ENCODE measurements around the gene RETREG1. TPM values are rescaled to one million over a fixed set of nuclear protein-coding genes. Genes with fewer than 3 reads are reported as not detected.

The RETREG1 gene
- total RNA-seq, 1 donor from 2014 or later = 0.91 TPM

DNA sequence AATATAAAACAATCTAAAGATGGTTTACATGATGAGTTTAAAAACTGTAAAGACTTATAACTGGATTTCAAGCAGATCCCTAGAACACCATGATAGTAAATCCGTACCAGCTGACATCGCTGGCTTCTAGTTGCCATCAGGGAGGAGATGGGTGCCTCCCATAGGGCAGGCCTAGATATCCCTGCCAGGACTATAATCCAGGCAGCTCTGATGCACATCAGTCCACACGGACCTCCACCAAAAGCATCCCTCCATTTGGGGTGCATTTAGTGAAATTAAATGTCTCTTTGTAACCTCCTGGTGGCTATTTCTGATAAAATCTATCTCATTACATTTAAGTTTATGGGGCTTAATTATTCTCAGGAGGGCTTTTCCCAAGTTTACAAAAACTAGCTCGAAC, 45.8 kb downstream of the RETREG1 start:
- TF ChIP-seq, protein P1, sequence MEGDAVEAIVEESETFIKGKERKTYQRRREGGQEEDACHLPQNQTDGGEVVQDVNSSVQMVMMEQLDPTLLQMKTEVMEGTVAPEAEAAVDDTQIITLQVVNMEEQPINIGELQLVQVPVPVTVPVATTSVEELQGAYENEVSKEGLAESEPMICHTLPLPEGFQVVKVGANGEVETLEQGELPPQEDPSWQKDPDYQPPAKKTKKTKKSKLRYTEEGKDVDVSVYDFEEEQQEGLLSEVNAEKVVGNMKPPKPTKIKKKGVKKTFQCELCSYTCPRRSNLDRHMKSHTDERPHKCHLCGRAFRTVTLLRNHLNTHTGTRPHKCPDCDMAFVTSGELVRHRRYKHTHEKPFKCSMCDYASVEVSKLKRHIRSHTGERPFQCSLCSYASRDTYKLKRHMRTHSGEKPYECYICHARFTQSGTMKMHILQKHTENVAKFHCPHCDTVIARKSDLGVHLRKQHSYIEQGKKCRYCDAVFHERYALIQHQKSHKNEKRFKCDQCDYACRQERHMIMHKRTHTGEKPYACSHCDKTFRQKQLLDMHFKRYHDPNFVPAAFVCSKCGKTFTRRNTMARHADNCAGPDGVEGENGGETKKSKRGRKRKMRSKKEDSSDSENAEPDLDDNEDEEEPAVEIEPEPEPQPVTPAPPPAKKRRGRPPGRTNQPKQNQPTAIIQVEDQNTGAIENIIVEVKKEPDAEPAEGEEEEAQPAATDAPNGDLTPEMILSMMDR (IDR thresholded peaks at IDR 0.05) = no peak
- no peaks in the 10 kb centered on the region for H3K36me3 Mint-ChIP-seq (ENCODE audit: unreplicated experiment)
- H3K4me3 Mint-ChIP-seq (ENCODE audit: unreplicated experiment) = no peak overlapping the region
- no peak for DNase-seq (ENCODE audit: extremely low spot score, unreplicated experiment)
- peaks cover 6% of the 10 kb centered on the region for H3K4me1 Mint-ChIP-seq (ENCODE audit: unreplicated experiment)
- H3K27ac Mint-ChIP-seq (ENCODE audit: unreplicated experiment) = no peak overlapping the region
- H3K9me3 Mint-ChIP-seq (ENCODE audit: unreplicated experiment) = peaks cover 4% of the 10 kb centered on the region
- peaks cover 17% of the 10 kb centered on the region for H3K27me3 Mint-ChIP-seq (ENCODE audit: unreplicated experiment)

DNA sequence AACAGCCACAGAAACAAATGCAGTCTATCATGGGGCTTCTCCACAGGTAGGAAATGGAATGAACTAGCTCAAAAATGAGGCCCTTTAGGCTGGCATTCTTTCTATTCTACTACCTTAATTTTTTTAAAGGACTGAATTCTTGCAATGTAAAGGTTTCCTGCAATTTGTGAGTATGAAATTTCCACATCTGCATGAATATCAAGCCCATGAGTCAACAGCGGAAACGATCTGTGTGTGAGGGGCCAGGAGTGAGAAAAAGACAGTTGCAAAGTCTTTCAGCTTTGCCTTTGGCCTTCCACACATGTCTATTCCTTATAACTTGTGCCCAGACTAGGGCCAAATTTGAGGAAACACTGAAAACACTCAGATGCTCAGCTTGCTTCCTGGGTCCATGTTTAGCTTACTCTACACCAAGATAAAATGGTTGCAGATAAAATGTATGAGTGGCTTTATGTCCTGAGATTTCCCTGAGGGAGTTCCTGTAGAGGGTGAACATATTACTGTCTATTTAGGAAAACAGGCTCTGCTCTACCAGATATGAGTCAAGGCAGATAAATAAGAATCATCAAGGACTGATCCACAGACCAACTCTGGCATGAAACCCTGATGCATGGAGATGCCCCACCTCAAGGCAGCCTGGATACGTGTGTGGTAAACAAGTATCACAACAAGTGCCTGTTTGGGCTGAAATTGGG, 46.5 kb downstream of the RETREG1 start:
- peaks cover 23% of the 10 kb centered on the region for H3K27me3 Mint-ChIP-seq (ENCODE audit: unreplicated experiment)
- TF ChIP-seq, protein P1 (IDR thresholded peaks at IDR 0.05) = no peak
- no peak overlapping the region for H3K27ac Mint-ChIP-seq (ENCODE audit: unreplicated experiment)
- H3K9me3 Mint-ChIP-seq (ENCODE audit: unreplicated experiment) = peaks cover 4% of the 10 kb centered on the region
- H3K36me3 Mint-ChIP-seq (ENCODE audit: unreplicated experiment) = no peaks in the 10 kb centered on the region
- no peak for DNase-seq (ENCODE audit: extremely low spot score, unreplicated experiment)
- H3K4me1 Mint-ChIP-seq (ENCODE audit: unreplicated experiment) = peaks cover 6% of the 10 kb centered on the region
- H3K4me3 Mint-ChIP-seq (ENCODE audit: unreplicated experiment) = no peak overlapping the region

DNA sequence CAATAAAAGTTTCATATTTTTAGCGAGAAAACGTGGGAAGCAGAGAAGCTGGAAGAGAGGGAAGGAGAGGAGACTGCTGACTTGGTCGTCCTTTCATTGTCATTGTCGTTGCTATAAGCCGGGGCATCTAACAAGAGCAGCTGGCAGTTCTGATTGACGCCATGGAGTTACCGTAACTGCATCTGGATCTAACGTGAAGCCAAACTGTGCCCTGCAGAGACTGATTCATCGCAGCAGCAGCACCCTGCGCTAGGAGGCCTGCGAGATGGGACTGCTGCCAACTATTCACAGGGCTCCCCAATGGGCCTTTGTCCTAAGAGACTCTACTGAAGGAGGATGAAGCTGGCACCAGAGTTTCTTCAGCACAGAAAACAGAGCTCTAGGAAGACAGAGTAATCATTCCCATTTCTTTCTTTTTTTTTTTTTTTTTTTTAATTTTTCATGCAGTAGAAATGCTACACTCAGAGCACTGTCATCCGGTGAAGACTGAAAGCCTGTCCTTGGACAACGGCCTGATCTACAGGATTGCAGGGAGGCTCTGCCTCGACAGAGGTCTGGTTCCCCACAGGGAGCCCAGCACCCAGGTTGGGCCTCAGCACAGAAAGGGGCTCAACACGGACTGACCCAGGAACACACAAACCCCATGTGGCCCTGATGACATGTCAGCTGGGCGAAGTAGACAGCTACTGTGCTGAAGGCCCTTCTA, 47.8 kb downstream of the RETREG1 start:
- peaks cover 36% of the 10 kb centered on the region for H3K27me3 Mint-ChIP-seq (ENCODE audit: unreplicated experiment)
- no peak for DNase-seq (ENCODE audit: extremely low spot score, unreplicated experiment)
- no peak overlapping the region for H3K4me3 Mint-ChIP-seq (ENCODE audit: unreplicated experiment)
- H3K36me3 Mint-ChIP-seq (ENCODE audit: unreplicated experiment) = no peaks in the 10 kb centered on the region
- no peaks in the 10 kb centered on the region for H3K4me1 Mint-ChIP-seq (ENCODE audit: unreplicated experiment)
- no peak overlapping the region for H3K27ac Mint-ChIP-seq (ENCODE audit: unreplicated experiment)
- H3K9me3 Mint-ChIP-seq (ENCODE audit: unreplicated experiment) = peaks cover 4% of the 10 kb centered on the region
- TF ChIP-seq, protein P1 (IDR thresholded peaks at IDR 0.05) = no peak

DNA sequence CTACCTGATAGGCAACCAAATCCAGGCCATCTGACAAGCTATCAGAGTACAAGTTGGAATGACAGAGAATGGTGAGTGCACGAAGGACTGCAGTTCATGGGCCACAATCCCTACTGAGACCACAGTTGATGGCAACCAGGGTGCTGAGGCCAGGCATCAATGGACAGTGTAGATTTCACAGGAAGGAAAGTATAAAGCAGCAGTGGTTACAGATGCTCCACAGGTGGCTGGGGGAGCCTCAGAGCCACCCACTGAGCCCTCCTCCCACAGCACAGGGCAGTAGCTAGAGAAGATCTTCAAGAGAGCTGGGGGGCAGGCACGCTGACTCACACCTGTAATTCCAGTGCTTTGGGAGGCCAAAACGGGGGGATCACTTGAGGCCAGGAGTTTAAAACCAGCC, 49.4 kb downstream of the RETREG1 start:
- Mint-ChIP-seq H3K27me3 (ENCODE audit: unreplicated experiment) (peaks cover 41% of the 10 kb centered on the region), H3K4me3 (ENCODE audit: unreplicated experiment) (no peak overlapping the region), H3K4me1 (ENCODE audit: unreplicated experiment) (no peaks in the 10 kb centered on the region), H3K27ac (ENCODE audit: unreplicated experiment) (no peak overlapping the region), H3K36me3 (ENCODE audit: unreplicated experiment) (no peaks in the 10 kb centered on the region), H3K9me3 (ENCODE audit: unreplicated experiment) (peaks cover 4% of the 10 kb centered on the region)
- TF ChIP-seq, protein P1 (IDR thresholded peaks at IDR 0.05) = no peak
- no peak for DNase-seq (ENCODE audit: extremely low spot score, unreplicated experiment)

DNA sequence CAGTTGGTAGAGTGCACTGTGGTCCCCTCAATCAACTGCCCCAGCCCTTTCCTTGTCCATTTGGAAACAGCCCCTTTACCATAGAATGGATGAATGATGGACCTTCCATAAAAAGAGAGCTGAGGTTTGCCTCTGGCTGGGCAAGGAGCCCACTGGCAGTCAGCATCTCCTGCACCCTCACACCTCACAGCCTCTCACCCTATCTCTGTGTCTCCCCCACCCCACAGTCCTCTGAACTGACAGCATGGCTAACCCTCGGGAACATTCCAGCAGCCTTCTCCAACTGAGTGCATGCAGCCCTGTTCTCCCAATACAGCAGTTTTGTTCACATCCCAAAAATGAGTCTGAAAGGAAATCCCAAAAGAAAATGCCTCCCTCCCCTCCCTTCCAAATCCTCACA, 51.7 kb downstream of the RETREG1 start:
- Mint-ChIP-seq H3K27me3 (ENCODE audit: unreplicated experiment) (peaks cover 37% of the 10 kb centered on the region), H3K9me3 (ENCODE audit: unreplicated experiment) (peaks cover 4% of the 10 kb centered on the region), H3K4me1 (ENCODE audit: unreplicated experiment) (no peaks in the 10 kb centered on the region), H3K36me3 (ENCODE audit: unreplicated experiment) (no peaks in the 10 kb centered on the region), H3K27ac (ENCODE audit: unreplicated experiment) (no peak overlapping the region), H3K4me3 (ENCODE audit: unreplicated experiment) (no peak overlapping the region)
- TF ChIP-seq, protein P1 (IDR thresholded peaks at IDR 0.05) = no peak
- no peak for DNase-seq (ENCODE audit: extremely low spot score, unreplicated experiment)
